SH-SY5Y (cell line): ENCODE results near the gene ACY1.

Experiments
- GATA2 ChIP-seq: IDR thresholded peaks from 2 replicates; pipeline ENCODE4 v1.6.1; 2011; ENCODE audit warnings: mild to moderate bottlenecking, low read depth, low read length
- GATA3 ChIP-seq: IDR thresholded peaks from 2 replicates; pipeline ENCODE4 v1.6.1; 2011; ENCODE audit warnings: low read depth, mild to moderate bottlenecking, low read length, moderate library complexity

Gene ACY1

GRCh38 chr3:51954713-51955112 lies 28.6 kb upstream of the ACY1 start:
- TF ChIP-seq GATA3 (no peak), GATA2 (no peak)

DNA sequence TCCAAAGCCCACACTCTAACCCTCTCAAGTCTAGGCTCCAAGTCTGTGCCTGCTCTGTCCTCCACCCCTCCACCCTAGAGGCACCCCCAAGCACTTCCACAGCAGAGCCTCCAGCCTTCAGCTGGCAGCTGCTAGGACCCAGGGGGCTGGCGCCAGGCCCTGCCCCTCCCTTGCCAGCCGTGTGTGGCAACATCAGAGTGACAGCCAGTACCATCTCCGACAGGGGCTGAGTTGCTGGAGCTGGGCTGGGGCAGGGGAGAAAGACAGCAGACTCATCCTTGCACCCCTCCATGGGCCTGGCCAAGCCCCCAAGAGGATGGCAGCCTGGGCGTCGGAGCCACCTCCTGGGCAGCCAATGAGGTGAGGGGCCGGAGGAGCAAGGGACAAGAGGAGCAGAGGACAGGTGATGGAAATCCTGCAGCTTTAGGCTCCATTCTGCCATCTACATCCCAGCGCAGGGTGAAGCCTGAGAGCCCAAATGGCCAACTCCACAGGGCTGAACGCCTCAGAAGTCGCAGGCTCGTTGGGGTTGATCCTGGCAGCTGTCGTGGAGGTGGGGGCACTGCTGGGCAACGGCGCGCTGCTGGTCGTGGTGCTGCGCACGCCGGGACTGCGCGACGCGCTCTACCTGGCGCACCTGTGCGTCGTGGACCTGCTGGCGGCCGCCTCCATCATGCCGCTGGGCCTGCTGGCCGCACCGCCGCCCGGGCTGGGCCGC lies 28.0 kb upstream of the ACY1 start, which contains the start of gene GPR62:
Gene GPR62 (plus strand): TSS at position 207 of the 718 bp plus-strand sequence. CDS start 272 bp downstream, at position 479.
- TF ChIP-seq GATA2 (no peak), GATA3 (no peak)

- no peak for TF ChIP-seq GATA3
- TF ChIP-seq GATA2, result no peak
Measured at GRCh38 chr3:51955893-51956770, 27.2 kb upstream of the ACY1 start.

DNA sequence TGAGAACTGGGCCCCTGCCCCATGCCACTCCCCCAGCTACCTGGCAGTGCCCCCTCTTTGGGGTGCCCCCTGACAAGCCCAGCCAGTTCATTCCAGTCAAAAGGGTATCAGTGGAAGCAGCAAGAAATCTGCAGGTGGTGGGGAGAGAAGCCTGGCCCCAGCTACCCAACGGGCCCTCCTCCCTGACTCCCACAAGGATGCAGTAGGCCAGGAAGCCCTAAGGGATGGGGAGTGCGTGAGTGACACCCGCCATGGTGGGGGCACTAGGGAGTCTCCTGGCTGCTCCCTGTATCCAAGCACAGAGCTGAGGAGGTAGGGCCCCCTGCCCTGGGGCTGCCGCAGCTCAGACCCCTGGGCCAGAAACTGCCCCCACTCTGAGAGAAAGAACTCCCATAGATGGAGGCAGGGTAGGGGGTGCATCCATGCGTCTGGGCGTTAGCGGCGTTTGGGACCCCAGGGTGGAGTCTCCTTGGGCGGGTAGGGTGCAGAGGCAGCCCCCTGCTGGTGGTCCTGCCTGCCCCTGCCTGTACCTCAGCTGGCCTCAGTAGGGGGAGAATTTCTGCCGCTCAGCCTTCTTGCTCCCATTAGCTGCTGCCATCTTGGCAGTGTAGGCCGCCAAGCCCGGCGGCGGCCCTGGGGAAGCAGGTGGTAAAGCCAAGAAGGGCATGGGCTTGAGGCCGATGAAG lies 25.7 kb upstream of the ACY1 start:
- TF ChIP-seq GATA3 (no peak), GATA2 (no peak)

DNA sequence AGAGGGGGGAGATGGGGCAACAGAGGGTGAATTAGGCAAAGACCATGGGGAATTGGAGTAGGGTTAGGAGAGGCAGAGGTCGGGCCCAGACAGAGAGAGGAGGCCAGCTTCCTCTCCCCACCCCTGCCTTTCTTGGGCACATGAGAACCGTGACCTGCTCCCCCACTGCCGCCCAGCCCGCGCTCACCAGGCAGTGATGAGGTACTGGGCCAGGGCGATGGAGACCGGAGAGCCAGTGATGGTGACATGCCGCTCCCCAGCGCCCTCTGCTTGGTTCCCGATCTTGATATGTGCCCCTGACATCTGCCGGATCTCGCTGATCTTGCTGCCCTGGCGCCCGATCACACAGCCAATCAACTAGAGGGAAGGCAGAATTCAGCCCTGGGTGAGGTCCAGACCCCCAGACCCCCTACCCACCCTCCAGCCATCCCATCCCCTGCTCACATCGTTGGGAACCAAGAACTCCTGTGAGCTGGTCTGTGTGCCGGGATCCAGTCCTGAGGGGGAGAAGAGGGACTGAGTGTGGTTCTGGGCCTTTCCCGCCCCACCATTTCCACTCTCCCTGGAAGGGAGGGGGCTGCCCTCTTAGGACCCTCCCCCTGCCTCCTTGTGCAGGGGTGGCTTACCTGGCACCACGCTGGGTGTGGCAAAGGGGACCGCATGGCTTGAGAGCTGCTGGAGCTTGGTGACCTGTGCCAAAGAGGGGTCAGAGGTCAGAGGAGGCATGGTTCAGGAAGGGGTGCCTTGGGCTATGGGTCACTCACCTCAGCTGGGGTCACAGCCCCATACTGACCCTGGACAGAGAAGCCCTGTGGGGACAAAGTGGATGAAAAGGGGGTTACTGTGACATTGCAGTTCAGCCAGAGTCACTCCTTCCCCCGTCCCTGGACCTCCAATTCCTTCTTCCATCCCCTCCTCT lies 24.5 kb upstream of the ACY1 start:
- TF ChIP-seq GATA2, result no peak
- no peak for TF ChIP-seq GATA3

DNA sequence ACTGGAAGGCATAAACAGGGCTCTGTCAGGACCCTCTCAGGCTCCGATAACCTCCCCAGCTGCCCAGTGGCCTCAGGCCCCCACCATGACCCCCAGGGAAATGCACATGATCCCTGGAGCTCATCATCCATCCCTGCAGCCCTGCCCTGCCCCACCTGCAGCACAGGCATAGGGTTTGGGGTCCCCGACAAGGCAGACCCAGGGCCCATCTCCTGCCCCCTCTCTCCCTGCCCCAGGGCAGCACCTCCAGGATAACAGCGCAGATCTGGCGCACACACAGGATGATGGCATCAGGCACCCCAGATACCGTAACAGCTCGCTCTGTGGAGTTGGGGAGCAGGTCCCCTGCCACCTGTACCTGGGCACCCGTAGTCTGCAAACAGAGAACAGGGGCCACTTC lies 23.7 kb upstream of the ACY1 start:
- no peak for TF ChIP-seq GATA2
- TF ChIP-seq GATA3, result no peak

DNA sequence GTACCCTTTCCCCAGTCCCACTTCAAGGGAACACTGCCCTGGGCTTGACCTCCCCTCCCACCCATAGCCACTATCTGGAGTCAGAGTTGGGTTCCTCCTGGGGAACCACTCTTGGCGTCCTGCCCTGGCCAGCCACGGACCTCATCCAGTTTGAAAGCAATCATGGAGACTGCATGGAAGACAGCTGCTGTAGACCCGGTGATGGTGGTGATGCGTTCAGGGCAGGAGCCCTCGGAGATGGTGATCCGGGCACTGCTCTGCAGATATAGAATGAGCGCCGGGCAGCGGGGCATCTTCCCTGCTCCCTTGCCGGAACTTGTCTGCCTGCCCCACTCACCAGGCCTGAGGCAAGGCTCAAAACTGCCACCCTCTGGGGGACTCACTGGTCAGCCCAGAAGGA lies 22.9 kb upstream of the ACY1 start:
- no peak for TF ChIP-seq GATA2
- TF ChIP-seq GATA3, result no peak

- no peak for TF ChIP-seq GATA3
- no peak for TF ChIP-seq GATA2
Measured at GRCh38 chr3:51961011-51961410, 22.3 kb upstream of the ACY1 start.

GRCh38 chr3:51961602-51962569 lies 21.4 kb upstream of the ACY1 start:
- TF ChIP-seq GATA3 (no peak), GATA2 (no peak)

- no peak for TF ChIP-seq GATA3
- no peak for TF ChIP-seq GATA2
Measured at GRCh38 chr3:51962854-51963530, 20.3 kb upstream of the ACY1 start.

GRCh38 chr3:51963951-51964451 lies 19.3 kb upstream of the ACY1 start:
- TF ChIP-seq GATA2, result no peak
- TF ChIP-seq GATA3, result no peak

GRCh38 chr3:51964521-51964920 lies 18.8 kb upstream of the ACY1 start:
- no peak for TF ChIP-seq GATA2
- no peak for TF ChIP-seq GATA3
